Astrocyte (in vitro differentiated cells and primary cell): ENCODE measurements around the gene RHBDL1. TPM values are rescaled to one million over a fixed set of nuclear protein-coding genes. Genes with fewer than 3 reads are reported as not detected.

ENCODE experiments used
- DNase-seq: peaks from one replicate; pipeline ENCODE4 v3.0.0-alpha.2; 2010; ENCODE audit warnings: low read depth
- FAIRE-seq: peaks from 2 replicates; lab custom pipeline; 2011; peaks lifted over from hg19 to GRCh38; lab: Jason Lieb, UNC
- H2AFZ ChIP-seq: 2 replicates; pipeline ENCODE4 v1.6.0; 2012; ENCODE audit warnings: low read depth, low read length, inconsistent platforms
- H3K27ac ChIP-seq: 2 replicates; pipeline ENCODE4 v1.5.1; 2011; ENCODE audit warnings: low read depth, low read length, inconsistent platforms
- H3K27me3 ChIP-seq: 2 replicates; pipeline ENCODE4 v1.6.0; 2011; ENCODE audit warnings: low read length, inconsistent platforms; ENCODE audit not compliant: insufficient read depth
- H3K36me3 ChIP-seq: 2 replicates; pipeline ENCODE4 v1.5.1; 2011; ENCODE audit warnings: low read length, inconsistent platforms; ENCODE audit not compliant: insufficient read depth
- H3K4me1 ChIP-seq: 2 replicates; pipeline ENCODE4 v1.5.1; 2011; ENCODE audit warnings: low read length, inconsistent platforms; ENCODE audit not compliant: insufficient read depth
- H3K4me2 ChIP-seq: 2 replicates; pipeline ENCODE4 v1.6.0; 2012; ENCODE audit warnings: low read length, inconsistent platforms
- H3K4me3 ChIP-seq: 2 replicates; pipeline ENCODE4 v1.5.1; 2011; ENCODE audit warnings: low read depth, mild to moderate bottlenecking, low read length, inconsistent platforms; ENCODE audit not compliant: insufficient read depth
- H3K79me2 ChIP-seq: 2 replicates; pipeline ENCODE4 v1.6.0; 2012; ENCODE audit warnings: mild to moderate bottlenecking, low read length, inconsistent platforms; ENCODE audit not compliant: insufficient read depth
- H3K9ac ChIP-seq: 2 replicates; pipeline ENCODE4 v1.6.0; 2012; ENCODE audit warnings: mild to moderate bottlenecking, low read length, inconsistent platforms
- H3K9me3 ChIP-seq: 2 replicates; pipeline ENCODE4 v1.5.1; 2012; ENCODE audit warnings: low read depth, mild to moderate bottlenecking, low read length, inconsistent platforms; ENCODE audit not compliant: insufficient read depth
- H4K20me1 ChIP-seq: 2 replicates; pipeline ENCODE4 v1.6.0; 2012; ENCODE audit warnings: low read length, inconsistent platforms; ENCODE audit not compliant: insufficient read depth
- H3K27ac Mint-ChIP-seq: one replicate; pipeline ENCODE4 v1.8.0; 2021; ENCODE audit warnings: mild to moderate bottlenecking, mixed read lengths; ENCODE audit not compliant: unreplicated experiment
- H3K27me3 Mint-ChIP-seq: one replicate; pipeline ENCODE4 v1.8.0; 2021; ENCODE audit warnings: low read depth, mixed read lengths; ENCODE audit not compliant: unreplicated experiment
- H3K36me3 Mint-ChIP-seq: one replicate; pipeline ENCODE4 v1.8.0; 2021; ENCODE audit warnings: low read depth, mixed read lengths; ENCODE audit not compliant: unreplicated experiment
- H3K4me1 Mint-ChIP-seq: one replicate; pipeline ENCODE4 v1.8.0; 2021; ENCODE audit warnings: low read depth, mixed read lengths; ENCODE audit not compliant: unreplicated experiment
- H3K4me3 Mint-ChIP-seq: one replicate; pipeline ENCODE4 v1.8.0; 2021; ENCODE audit warnings: mild to moderate bottlenecking, moderate library complexity, mixed read lengths; ENCODE audit not compliant: unreplicated experiment
- H3K9me3 Mint-ChIP-seq: one replicate; pipeline ENCODE4 v1.8.0; 2021; ENCODE audit warnings: mild to moderate bottlenecking, mixed read lengths; ENCODE audit not compliant: unreplicated experiment
- CTCF ChIP-seq: IDR thresholded peaks from 2 replicates; pipeline ENCODE4 v1.5.1; 2011; ENCODE audit warnings: low read depth, mild to moderate bottlenecking, inconsistent platforms, low read length, moderate library complexity; ENCODE audit not compliant: insufficient read depth
- EZH2 ChIP-seq: IDR thresholded peaks from 2 replicates; pipeline ENCODE4 v1.6.1; 2012; ENCODE audit warnings: mild to moderate bottlenecking, low read length, inconsistent platforms; ENCODE audit not compliant: insufficient read depth
- total RNA-seq: library from RNA; stranded (reverse); gene quantifications from 2 replicates; pipeline ENCODE4 v1.2.1, GENCODE V29; 2021

The RHBDL1 gene
- total RNA-seq, 1 donor from 2014 or later, result 4.9 TPM

GRCh38 chr16:681746-682427, 6.4 kb downstream of the RHBDL1 start:
- Mint-ChIP-seq H3K9me3 (no peaks in the 10 kb centered on the region), H3K36me3 (peaks cover 8% of the 10 kb centered on the region), H3K4me1 (peaks cover 13% of the 10 kb centered on the region), H3K27me3 (no peaks in the 10 kb centered on the region), H3K27ac (peak overlapping the region; percentile 87), H3K4me3 (peak overlapping the region; percentile 89)
- Histone ChIP-seq H3K36me3 (peaks cover 3% of the 10 kb centered on the region), H3K9ac (peak overlapping the region; percentile 90), H3K9me3 (no peaks in the 10 kb centered on the region), H3K79me2 (peaks cover 55% of the 10 kb centered on the region), H2AFZ (no peak overlapping the region), H3K27me3 (no peaks in the 10 kb centered on the region), H3K4me2 (peak overlapping the region; percentile 98), H4K20me1 (peaks cover 31% of the 10 kb centered on the region), H3K4me3 (peak overlapping the region; percentile 78), H3K27ac (no peak overlapping the region), H3K4me1 (peaks cover 32% of the 10 kb centered on the region)
- DNase-seq (peak; percentile 16), FAIRE-seq (no peak)
- TF ChIP-seq EZH2 (no peak), CTCF (no peak)

GRCh38 chr16:682493-683395, 7.3 kb downstream of the RHBDL1 start:
- Histone ChIP-seq H3K9ac (peak overlapping the region; percentile 65), H3K27ac (no peak overlapping the region), H3K9me3 (no peaks in the 10 kb centered on the region), H3K4me2 (peak overlapping the region; percentile 88), H3K27me3 (no peaks in the 10 kb centered on the region), H3K36me3 (peaks cover 3% of the 10 kb centered on the region), H2AFZ (no peak overlapping the region), H3K4me3 (no peak overlapping the region), H3K4me1 (peaks cover 32% of the 10 kb centered on the region), H3K79me2 (peaks cover 60% of the 10 kb centered on the region), H4K20me1 (peaks cover 31% of the 10 kb centered on the region)
- no peaks in the 10 kb centered on the region for H3K9me3 Mint-ChIP-seq
- H3K27ac Mint-ChIP-seq, result peak overlapping the region; percentile 34
- H3K4me3 Mint-ChIP-seq, result peak overlapping the region; percentile 78
- H3K4me1 Mint-ChIP-seq, result peaks cover 13% of the 10 kb centered on the region
- no peak for FAIRE-seq
- no peaks in the 10 kb centered on the region for H3K27me3 Mint-ChIP-seq
- TF ChIP-seq EZH2, result no peak
- TF ChIP-seq CTCF, result no peak
- H3K36me3 Mint-ChIP-seq, result peaks cover 10% of the 10 kb centered on the region
- DNase-seq, result no peak
